Measurements from ENCODE around the gene IL27RA.
"Not testable (repeated sequence)": the region's sequence is repeated elsewhere in the genome, so short reads cannot be mapped to it uniquely, and the experiment has no call there.

Gene IL27RA

DNA sequence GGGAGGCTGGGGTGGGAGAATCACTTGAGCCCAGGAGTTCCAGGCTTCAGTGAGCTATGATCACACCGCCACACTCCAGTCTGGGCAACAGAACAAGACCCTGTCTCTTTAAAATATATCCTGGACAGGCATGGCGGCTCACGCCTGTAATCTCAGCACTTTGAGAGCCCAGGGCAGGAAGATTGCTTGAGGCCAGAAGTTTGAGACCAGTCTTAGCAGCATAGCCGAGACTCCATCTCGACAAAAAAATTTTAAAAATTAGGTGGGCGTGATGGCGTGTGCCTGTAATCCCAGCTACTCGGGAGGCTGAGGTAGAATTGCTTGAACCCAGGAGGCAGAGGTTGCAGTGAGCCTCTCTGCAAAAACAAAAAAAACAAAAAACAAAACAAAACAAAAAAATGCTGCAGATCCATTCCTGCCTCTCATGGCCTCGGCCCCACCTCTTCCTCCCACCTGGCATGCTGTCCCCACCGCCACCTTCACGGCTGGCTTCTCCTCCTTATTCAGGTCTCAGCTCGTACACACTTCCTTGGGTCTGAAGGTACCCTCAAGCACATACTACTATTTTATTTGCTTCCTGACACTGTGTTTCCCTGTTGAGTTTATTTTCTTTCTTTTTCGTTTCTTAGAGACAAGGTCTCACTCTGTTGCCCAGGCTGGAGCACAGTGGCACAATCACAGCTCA lies 30.7 kb upstream of the IL27RA start:
- DNase-seq: no peak

- no peak for DNase-seq
Observed at GRCh38 chr19:14002571-14003250, 28.9 kb upstream of the IL27RA start.

DNA sequence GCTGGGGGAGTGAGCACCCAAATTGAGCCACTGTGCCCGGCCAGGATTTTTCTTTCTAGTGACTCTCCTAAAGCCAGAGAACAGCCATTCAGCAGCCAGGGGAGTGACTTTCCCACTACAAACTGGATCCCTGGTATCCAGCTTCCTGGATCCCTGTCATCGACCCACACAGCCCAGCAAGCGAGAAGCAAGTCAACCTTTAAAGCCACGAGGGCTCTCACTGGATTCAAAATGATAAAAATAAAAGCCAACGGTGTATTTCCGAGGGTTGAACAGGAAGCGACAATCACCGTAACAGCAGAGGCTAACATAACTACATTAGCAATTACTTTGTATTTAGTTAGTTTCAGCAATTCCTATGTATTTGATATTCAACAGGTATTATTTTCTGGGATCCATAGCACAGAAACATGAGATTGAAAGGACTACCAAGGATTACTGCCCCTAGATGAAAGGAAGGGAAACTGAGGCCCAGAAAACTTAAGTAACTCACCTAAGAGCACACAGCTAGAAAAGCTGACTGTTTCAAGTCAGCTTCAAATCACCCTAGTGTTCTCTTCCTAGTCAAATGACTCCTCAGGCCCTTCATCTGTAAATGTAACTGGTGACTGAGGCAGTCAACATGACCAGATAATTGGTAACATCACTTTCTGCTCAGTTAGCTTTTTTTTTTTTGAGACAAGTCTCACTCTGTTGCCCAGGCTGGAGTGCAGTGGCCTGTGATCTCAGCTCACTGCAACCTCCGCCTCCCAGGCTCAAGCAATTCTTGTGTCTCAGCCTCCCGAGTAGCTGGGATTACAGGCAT lies 28.1 kb upstream of the IL27RA start:
- DNase-seq: no peak

GRCh38 chr19:14004619-14005348 lies 26.8 kb upstream of the IL27RA start:
- no peak for DNase-seq

- peak; percentile 71 for DNase-seq
Observed at GRCh38 chr19:14005349-14006084, 26.0 kb upstream of the IL27RA start.

DNA sequence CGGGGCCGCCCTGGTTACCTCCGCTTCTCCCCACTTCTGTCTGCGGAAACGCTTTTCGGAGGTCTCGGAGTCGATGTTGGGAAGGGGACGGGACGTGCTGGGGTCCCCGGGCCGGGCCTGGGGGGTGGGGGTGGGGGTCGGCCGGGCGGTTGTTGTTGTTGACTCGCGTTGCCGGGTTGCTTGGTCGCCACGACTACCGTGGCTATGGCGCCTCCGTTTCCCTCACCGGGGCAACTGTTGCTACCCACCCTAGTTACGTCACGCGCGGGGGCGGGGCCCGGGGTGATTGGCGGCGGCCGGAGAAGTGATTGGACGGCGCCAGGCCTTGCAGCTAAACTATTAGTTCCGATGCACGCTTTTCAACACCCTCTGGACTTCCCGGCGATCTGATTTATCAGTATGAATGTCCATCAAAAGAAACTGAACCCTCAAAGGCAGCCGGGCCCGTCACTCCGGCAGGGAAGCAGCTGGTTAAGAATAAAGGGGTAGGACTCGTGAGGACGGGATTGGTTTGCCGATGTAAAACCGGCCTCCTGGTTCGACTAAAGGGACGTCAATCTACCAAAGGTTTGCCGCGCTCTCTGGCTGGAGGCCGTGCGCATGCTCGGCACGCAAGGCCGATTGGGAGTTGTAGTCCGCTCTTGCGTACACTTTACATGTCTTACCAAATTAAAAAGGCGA lies 25.3 kb upstream of the IL27RA start, which contains the start of gene RFX1:
TSS of gene RFX1 (minus strand) at position 236 of the 681 bp plus-strand sequence. CDS start 12,477 bp downstream, outside the sequence.
- peak; percentile 100 for DNase-seq

GRCh38 chr19:14006766-14007562 lies 24.6 kb upstream of the IL27RA start:
- no peak for DNase-seq

DNA sequence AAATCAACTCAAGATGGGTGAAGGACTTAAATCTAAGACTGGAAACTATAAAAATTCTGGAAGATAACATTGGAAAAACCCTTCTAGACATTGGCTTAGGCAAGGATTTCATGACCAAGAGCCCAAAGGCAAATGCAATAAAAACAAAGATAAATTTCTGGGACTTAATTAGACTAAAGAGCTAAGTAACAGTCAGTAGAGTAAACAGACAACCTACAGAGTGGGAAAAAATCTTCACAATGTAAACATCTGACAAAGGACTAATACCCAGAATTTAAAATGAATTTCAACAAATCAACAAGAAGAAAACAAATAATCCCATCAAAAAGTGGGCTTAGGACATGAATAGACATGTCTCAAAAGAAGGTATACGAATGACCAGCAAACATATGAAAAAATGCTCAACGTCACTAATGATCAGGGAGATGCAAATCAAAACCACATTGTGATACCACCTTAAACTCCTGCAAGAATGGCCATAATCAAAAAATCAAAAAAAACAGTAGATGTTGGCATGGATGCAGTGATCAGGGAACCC lies 19.1 kb upstream of the IL27RA start:
- no peak for DNase-seq

- DNase-seq: no peak
Observed at GRCh38 chr19:14015524-14016035, 16.0 kb upstream of the IL27RA start.

- no peak for DNase-seq
Observed at GRCh38 chr19:14019100-14019499, 12.5 kb upstream of the IL27RA start.

DNA sequence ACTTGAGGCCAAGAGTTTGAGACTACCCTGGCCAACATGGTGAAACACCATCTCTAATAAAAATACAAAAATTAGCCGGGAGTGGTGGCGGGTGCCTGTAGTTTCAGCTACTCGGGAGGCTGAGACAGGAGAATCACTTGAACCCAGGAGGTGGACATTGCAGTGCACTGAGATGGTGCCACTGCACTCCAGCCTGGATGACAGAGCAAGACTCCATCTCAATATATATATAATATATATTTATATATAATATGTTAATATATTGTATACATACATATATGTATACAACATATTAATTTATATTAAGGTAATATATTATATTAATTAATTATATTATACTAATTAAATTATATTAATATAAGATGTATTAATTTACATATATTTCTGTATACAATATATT lies 11.8 kb upstream of the IL27RA start:
- not testable (repeated sequence) for DNase-seq

- no peak for DNase-seq
Observed at GRCh38 chr19:14021474-14021873, 10.1 kb upstream of the IL27RA start.

DNA sequence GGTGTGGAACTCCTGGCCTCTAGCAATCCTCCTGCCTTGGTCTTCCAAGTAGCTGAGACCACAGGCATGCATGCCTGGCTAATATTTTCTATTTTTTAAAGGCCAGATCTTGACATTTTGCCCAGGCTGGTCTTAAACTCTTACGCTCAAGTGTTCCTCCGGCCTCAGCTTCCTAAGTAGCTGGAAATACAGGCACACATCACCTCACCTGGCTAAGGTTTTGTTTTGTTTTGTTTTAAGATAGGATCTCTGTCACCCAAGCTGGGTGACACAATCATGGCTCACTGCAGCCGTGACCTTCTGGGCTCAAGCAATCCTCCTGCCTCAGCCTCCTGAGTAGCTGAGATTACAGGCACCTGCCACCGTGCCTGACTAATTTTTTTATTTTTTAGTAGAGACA lies 9.1 kb upstream of the IL27RA start:
- no peak for DNase-seq

- DNase-seq: peak; percentile 54
Observed at GRCh38 chr19:14023404-14024235, 7.9 kb upstream of the IL27RA start.

DNA sequence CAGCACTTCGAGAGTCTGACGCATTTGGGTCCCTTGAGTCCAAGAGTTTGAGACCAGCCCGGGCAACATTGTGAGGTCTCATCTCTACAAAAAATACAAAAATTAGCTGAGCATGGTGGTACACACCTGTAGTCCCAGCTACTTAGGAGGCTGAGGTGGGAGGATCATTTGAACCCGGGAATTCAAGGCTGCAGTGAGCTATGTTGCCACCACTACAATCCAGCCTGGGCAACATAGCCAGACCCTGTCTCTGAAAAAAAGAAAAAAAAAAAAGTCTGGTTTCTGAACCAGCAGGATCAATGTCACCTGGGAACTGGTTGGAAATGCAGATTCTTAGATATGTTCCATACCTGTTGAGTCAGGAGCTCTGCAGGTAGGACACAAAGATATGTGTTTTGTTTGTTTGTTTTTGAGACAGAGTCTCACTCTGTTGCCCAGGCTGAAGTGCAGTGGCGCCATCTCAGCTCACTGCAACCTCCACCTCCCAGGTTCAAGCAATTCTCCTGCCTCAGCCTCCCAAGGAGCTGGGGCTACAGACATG lies 4.8 kb upstream of the IL27RA start:
- not testable (repeated sequence) for DNase-seq

DNA sequence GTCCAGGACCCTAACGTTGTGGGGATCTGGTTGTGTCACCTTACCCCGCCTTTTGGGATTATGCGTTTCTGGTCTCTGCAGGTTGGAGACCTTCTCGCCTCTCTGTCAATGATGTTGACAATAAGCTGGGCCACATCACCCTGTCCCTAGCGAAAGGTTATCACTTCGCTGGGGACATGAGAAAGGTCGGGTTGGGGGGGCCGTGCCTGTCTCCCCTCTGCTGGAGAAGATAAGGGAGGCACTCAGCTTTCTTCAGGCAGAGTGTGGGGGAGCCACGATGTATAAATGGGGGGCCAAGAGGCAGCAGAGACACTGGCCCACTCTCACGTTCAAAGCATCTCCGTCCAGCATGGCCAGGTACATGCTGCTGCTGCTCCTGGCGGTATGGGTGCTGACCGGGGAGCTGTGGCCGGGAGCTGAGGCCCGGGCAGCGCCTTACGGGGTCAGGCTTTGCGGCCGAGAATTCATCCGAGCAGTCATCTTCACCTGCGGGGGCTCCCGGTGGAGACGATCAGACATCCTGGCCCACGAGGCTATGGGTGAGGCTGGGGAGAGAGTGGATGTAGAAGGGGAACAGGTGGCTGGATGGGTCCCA lies 3.6 kb upstream of the IL27RA start, which contains the start of gene RLN3:
TSS of gene RLN3 (plus strand) at position 293 of the 595 bp plus-strand sequence. CDS start at position 350, 57 bp downstream.
- no peak for DNase-seq

- no peak for DNase-seq
Observed at GRCh38 chr19:14028901-14029300, 2.7 kb upstream of the IL27RA start.

DNA sequence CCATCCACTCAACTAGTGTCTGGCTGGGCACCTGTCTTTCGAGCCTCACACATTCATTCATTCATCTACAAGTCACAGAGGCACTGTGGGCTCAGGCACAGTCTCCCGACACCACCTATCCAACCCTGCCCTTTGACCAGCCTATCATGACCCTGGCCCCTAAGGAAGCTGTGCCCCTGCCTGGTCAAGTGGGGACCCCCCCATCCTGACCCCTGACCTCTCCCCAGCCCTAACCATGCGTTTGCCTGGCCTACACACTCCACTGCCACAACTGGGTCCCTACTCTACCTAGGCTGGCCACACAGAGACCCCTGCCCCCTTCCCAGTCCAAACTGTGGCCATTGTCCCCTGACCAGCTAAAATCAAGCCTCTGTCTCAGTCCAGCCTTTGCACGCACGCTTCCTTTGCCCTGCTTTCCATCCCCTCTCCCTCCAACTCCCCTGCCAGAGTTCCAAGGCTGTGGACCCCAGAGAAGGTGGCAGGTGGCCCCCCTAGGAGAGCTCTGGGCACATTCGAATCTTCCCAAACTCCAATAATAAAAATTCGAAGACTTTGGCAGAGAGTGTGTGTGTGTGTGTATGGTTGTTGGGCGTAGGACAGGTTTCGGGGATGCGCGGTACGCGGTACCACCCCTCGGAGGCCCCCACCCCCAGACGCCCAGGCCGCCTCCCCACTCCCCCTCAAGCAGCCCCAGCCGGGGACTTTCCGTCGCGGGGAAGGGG lies 404 bp upstream of the IL27RA start:
- DNase-seq: no peak

All from HCEC 1CT (cell line).